Measurements from ENCODE around the gene IDH2. TPM values are rescaled to one million over a fixed set of nuclear protein-coding genes. Genes with fewer than 3 reads are reported as not detected.

IDH2 gene
- total and polyA plus RNA-seq, 10 of the 15 experiments (the other 5 are each of a cell fraction or from before 2014, with no cell fraction given): 2.3 to 358 (median 242) TPM

DNA sequence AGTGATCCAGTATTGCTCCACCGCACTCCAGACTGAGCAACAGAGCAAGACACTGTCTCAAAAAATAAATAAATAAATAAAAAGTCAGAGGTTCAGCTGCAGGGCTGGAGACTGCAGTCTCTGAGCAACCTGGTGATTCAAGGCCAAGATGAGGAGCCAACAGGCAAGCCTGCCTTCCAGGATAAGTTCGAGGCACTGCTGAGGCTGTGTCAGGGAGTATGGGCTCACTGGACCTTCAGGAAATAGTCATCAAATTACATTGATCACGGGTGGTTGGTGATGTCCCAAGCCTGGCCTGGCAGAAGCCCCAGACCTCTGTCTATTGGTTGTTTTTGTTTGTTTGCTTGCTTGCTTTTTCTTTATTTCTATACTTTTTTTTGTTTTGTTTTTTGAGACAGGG lies 41.5 kb downstream of the IDH2 start:
- H3K4me2 ChIP-seq (ENCODE audit: control insufficient read depth, insufficient read depth): no peak overlapping the region
- CTCF ChIA-PET: interaction anchor here (1.2 to 2.8 kb wide), 3 partner anchors 39 to 162 kb away, joined by 3 to 10 read pairs (median 4); no protein-coding TSS in a partner anchor

More for the DNA sequence above, 41.5 kb downstream of the IDH2 start:
- TF ChIP-seq SREBF1 (IDR thresholded peaks at IDR 0.05; ENCODE audit: low read length): no peak
- no peak for TF ChIP-seq NRF1 (conservative IDR thresholded peaks at IDR 0.05; ENCODE audit: low read depth, low read length)
- TF ChIP-seq SIX5 (IDR thresholded peaks at IDR 0.05; ENCODE audit: low read depth, low read length, severe bottlenecking): no peak
- TF ChIP-seq MLLT1 (IDR thresholded peaks at IDR 0.05): no peak
- TF ChIP-seq, protein P1, sequence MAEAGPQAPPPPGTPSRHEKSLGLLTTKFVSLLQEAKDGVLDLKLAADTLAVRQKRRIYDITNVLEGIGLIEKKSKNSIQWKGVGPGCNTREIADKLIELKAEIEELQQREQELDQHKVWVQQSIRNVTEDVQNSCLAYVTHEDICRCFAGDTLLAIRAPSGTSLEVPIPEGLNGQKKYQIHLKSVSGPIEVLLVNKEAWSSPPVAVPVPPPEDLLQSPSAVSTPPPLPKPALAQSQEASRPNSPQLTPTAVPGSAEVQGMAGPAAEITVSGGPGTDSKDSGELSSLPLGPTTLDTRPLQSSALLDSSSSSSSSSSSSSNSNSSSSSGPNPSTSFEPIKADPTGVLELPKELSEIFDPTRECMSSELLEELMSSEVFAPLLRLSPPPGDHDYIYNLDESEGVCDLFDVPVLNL (IDR thresholded peaks at IDR 0.05; ENCODE audit: low read depth, low read length): no peak
- TF ChIP-seq JUND (IDR thresholded peaks at IDR 0.05; ENCODE audit: low read depth, low read length): no peak
- no peak for TF ChIP-seq POU2F2 (IDR thresholded peaks at IDR 0.05; ENCODE audit: borderline replicate concordance, low read depth, low read length)
- no peak for TF ChIP-seq SPI1 (IDR thresholded peaks at IDR 0.05; ENCODE audit: borderline replicate concordance, insufficient read depth, low read depth, low read length)
- no peak for TF ChIP-seq ZNF274 (IDR thresholded peaks at IDR 0.05; ENCODE audit: insufficient read depth, insufficient read length)
- TF ChIP-seq CEBPB (IDR thresholded peaks at IDR 0.05; ENCODE audit: borderline replicate concordance in 1 of 2, low read depth in 2 of 2, low read length in 2 of 2): no peak
- TF ChIP-seq PML (IDR thresholded peaks at IDR 0.05; ENCODE audit: low read length): no peak
- H3K9ac ChIP-seq (ENCODE audit: control insufficient read depth, insufficient read depth, low read length): no peak overlapping the region
- no peak overlapping the region for H2AFZ ChIP-seq (ENCODE audit: control insufficient read depth, low read depth, low read length)
- H3K4me1 ChIP-seq (ENCODE audit: control insufficient read depth, insufficient read depth, low read length): peaks cover 60% of the 10 kb centered on the region
- DNase-seq (ENCODE audit: low read depth, low spot score) (no peak), ATAC-seq (no peak), FAIRE-seq (no peak)
- intact Hi-C loops (cut with micrococcal nuclease; ENCODE audit: unreplicated experiment): no loop called here
- H4K20me1 ChIP-seq (ENCODE audit: control insufficient read depth, insufficient read depth): no peaks in the 10 kb centered on the region
- RAD21 ChIA-PET (ENCODE audit: unreplicated experiment): interaction anchor here (0.8 to 2.8 kb wide), 2 partner anchors 23 to 29 kb away, joined by 3 to 14 read pairs; no protein-coding TSS in a partner anchor
- H3K79me2 ChIP-seq (ENCODE audit: control insufficient read depth, insufficient read depth, low read length): peaks cover 42% of the 10 kb centered on the region
- H3K27me3 ChIP-seq (replicated peaks in 1 of 2; ENCODE audit: control insufficient read depth in 2 of 2, insufficient read depth in 2 of 2, low read length in 1 of 2): no peaks in the 10 kb centered on the region
- H3K27ac ChIP-seq (ENCODE audit: control insufficient read depth, insufficient read depth): peak overlapping the region; percentile 79
- 78% methylated on average over 3 of the region's 3 CpGs for WGBS (ENCODE audit: insufficient coverage, insufficient replicate concordance, low lambda C conversion rate, missing lambda C conversion rate)
- peaks cover 1 to 4% of the 10 kb centered on the region in 2 experiments for H3K36me3 ChIP-seq (ENCODE audit: control insufficient read depth in 2 of 2, insufficient read depth in 2 of 2, low read length in 1 of 2)
- POLR2A ChIA-PET: interaction anchor here (0.8 to 1.3 kb wide), 2 partner anchors 14 to 486 kb away, joined by 3 read pairs; partner anchors contain the start of gene TICRR
- H3K4me3 ChIP-seq: no peak overlapping the region
- no peaks in the 10 kb centered on the region for H3K9me3 ChIP-seq (replicated peaks; ENCODE audit: control insufficient read depth, insufficient read depth, low read length)
- no TSS peak for BruUV-seq (replicated peaks)
- in situ Hi-C loops (cut with MboI): no loop called here
- SMC1A ChIA-PET (ENCODE audit: uncharacterized antibody, unreplicated experiment): interaction anchor here (2.1 to 3.4 kb wide), 3 partner anchors 9 to 57 kb away, joined by 9 to 22 read pairs (median 15); no protein-coding TSS in a partner anchor

All from GM12878 (cell line).